ENCODE measurements around the gene DNM1.
A peak's percentile ranks its signal among the peaks of the same experiment; 100 is the strongest.
"Not testable (repeated sequence)": the region's sequence is repeated elsewhere in the genome, so short reads cannot be mapped to it uniquely, and the experiment has no call there.

The DNM1 gene

DNA sequence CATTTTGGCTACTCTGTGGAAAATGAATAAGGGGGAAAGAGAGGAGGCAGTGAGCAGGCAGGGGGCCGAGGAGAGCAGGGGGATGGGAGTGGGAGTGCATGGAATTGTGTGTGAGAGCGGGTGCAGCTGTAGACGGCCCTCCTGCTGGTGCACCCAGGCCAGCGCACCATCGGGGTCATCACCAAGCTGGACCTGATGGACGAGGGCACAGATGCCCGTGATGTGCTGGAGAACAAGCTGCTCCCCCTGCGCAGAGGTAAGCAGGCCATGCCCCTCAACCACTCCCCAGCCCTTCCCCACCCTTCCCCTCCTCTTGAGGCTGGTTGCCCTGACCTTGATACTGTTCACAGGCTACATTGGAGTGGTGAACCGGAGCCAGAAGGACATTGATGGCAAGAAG, 16.7 kb downstream of the DNM1 start:
- Mint-ChIP-seq H3K4me1 (peaks cover 13% of the 10 kb centered on the region), H3K36me3 (ENCODE audit: low read depth) (no peaks in the 10 kb centered on the region), H3K27me3 (peaks cover 2% of the 10 kb centered on the region), H3K4me3 (no peak overlapping the region), H3K9me3 (no peaks in the 10 kb centered on the region), H3K27ac (no peak overlapping the region)
- ATAC-seq (no peak), DNase-seq (no peak)

DNA sequence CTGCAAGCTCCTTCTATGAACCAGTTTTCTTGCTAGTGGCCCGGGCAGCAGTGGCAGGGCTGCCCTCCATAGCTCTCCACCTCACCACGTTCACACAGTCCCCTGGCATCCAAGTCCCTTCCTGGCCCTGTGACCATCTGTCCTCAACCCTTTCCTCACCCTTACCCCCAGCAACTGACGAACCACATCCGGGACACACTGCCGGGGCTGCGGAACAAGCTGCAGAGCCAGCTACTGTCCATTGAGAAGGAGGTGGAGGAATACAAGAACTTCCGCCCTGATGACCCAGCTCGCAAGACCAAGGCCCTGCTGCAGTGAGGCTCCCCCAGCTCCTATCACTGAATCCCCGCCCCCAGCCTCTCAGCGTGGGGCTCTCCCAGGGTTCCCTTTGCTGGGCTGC, 18.8 kb downstream of the DNM1 start:
- H3K9me3 Mint-ChIP-seq: no peaks in the 10 kb centered on the region
- H3K27me3 Mint-ChIP-seq: no peaks in the 10 kb centered on the region
- no peaks in the 10 kb centered on the region for H3K36me3 Mint-ChIP-seq (ENCODE audit: low read depth)
- H3K27ac Mint-ChIP-seq: no peak overlapping the region
- H3K4me3 Mint-ChIP-seq: no peak overlapping the region
- DNase-seq: no peak
- ATAC-seq: no peak
- H3K4me1 Mint-ChIP-seq: peaks cover 11% of the 10 kb centered on the region

DNA sequence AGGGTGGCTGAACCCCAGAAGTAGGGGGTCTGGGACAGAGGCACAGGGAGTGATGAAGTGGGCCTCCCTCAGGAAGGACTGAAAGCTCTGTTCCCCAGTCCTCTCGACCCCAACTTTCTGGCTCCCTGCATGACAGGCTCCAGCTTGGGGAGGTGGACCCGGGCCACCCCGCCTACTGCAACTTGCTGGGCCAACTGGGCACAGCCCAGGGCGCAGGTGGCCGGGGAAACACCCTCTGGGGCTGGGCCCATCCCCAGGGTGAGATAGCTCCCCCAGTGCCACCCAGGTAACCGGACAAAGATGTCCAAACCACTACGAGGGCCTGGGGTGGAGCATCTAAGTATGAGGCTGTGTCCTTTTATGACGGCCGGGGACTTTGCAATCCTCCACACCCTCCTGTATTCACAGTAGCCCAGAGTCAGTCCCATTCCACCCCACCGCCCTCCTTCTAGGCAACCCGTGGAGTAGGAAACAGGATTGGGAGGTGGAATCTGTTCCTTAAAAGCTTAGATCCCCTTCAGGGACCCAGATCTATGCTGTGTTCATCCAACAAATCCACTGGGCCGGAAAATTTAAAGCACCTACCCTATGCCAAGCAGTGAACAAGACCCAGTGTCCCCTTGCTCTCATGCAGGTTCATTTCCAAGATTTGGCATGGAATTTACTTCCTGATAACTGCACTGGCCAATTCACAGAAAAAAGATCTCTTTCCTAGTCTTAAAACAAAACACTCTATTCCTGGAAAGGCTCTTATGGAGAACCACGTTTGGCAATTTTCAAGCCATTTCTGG, 19.9 kb downstream of the DNM1 start:
- ATAC-seq (no peak), DNase-seq (no peak)
- Mint-ChIP-seq H3K4me3 (no peak overlapping the region), H3K9me3 (no peaks in the 10 kb centered on the region), H3K27me3 (no peaks in the 10 kb centered on the region), H3K36me3 (ENCODE audit: low read depth) (no peaks in the 10 kb centered on the region), H3K27ac (no peak overlapping the region), H3K4me1 (peaks cover 10% of the 10 kb centered on the region)

DNA sequence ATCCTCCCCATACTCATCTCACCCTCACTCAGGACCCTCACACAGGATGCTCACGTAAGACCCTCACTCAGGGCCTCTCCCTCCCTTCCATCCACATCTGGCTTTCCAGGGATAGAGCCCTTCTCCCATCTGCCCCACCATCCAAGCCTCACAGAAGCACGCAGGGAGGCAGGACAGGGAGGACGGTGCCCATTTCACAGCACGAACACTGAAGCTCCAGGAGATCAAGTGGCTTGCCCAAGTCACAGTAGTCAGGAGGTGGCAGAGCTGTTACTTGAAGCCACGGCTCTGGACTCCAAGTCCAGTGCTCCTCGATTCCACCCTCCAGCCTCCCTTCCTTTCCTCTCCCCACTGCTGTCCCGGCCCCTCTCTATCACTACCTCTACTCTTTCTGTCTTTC, 21.7 kb downstream of the DNM1 start:
- H3K36me3 Mint-ChIP-seq (ENCODE audit: low read depth): no peaks in the 10 kb centered on the region
- ATAC-seq (no peak), DNase-seq (no peak)
- peaks cover 2% of the 10 kb centered on the region for H3K27me3 Mint-ChIP-seq
- no peak overlapping the region for H3K27ac Mint-ChIP-seq
- H3K4me1 Mint-ChIP-seq: no peaks in the 10 kb centered on the region
- no peaks in the 10 kb centered on the region for H3K9me3 Mint-ChIP-seq
- no peak overlapping the region for H3K4me3 Mint-ChIP-seq

DNA sequence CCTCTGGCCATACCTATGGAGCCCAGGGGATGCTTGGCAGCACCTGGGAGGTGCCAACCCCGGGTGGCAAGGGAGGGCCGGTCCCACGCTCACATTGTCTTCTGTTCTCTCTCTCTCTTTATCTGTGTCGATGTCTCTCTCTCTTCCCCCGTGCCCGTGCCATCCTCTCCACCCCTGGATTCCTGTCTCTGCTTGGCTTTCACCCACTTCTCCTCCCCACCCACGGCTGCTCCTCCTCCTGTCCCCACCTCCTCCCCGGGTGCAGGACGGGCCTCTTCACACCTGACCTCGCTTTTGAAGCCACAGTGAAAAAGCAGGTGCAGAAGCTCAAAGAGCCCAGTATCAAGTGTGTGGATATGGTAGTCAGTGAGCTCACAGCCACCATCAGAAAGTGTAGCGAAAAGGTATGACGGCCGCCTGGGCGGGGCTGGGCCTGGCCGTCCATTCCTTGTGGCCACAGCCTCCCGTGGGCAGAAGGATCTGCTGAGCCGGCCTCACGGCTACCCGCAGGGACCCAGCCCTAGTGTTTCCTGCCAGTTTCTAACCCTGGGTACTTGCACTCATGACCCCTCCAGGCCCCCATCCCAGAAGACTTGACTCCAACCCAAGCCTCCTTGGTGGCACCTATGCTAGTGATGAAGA, 22.7 kb downstream of the DNM1 start:
- Mint-ChIP-seq H3K4me3 (no peak overlapping the region), H3K4me1 (no peaks in the 10 kb centered on the region), H3K27ac (no peak overlapping the region), H3K36me3 (ENCODE audit: low read depth) (no peaks in the 10 kb centered on the region), H3K27me3 (peaks cover 2% of the 10 kb centered on the region), H3K9me3 (no peaks in the 10 kb centered on the region)
- no peak for DNase-seq
- no peak for ATAC-seq

DNA sequence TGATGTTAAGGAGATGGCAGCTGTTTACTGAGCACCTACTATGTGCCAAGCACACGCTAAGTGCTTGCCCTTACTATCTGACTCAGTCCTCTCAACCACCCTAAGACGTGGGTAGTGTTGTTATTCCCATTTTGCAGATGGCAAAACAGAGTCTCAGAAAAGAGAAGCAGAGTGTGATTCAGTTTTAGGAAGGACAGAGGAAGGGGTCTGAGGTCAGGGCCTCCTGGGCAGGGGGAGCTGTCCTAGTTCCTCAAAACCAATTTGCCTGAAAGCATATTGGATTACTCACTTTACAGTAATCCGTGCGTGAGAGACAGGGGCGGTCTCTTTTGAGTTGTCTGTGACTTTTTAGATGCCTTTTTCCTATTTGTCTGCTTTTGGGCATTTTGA, 23.2 kb downstream of the DNM1 start:
- Mint-ChIP-seq H3K9me3 (no peaks in the 10 kb centered on the region), H3K36me3 (ENCODE audit: low read depth) (no peaks in the 10 kb centered on the region), H3K4me1 (no peaks in the 10 kb centered on the region), H3K27me3 (peaks cover 2% of the 10 kb centered on the region), H3K4me3 (no peak overlapping the region), H3K27ac (no peak overlapping the region)
- DNase-seq: no peak
- no peak for ATAC-seq

DNA sequence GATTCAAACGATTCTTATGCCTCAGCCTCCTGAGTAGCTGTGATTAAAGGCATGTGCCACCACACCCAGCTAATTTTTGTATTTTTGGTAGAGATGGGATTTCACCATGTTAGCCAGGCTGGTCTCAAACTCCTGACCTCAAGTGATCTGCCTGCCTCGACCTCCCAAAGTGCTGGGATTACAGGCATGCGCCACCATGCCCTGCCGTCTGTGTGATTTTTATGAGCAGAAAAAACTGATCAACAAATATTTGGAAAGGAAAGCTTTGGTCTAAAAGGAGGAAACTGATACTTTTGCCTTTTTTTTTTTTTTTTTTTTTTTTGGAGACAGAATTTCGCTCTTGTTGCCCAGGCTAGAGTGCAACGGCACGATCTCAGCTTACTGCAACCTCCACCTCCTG, 27.7 kb downstream of the DNM1 start:
- H3K4me1 Mint-ChIP-seq; H3K9me3 Mint-ChIP-seq; H3K27ac Mint-ChIP-seq; H3K36me3 Mint-ChIP-seq (ENCODE audit: low read depth); DNase-seq; ATAC-seq; H3K27me3 Mint-ChIP-seq; H3K4me3 Mint-ChIP-seq: not testable (repeated sequence)

DNA sequence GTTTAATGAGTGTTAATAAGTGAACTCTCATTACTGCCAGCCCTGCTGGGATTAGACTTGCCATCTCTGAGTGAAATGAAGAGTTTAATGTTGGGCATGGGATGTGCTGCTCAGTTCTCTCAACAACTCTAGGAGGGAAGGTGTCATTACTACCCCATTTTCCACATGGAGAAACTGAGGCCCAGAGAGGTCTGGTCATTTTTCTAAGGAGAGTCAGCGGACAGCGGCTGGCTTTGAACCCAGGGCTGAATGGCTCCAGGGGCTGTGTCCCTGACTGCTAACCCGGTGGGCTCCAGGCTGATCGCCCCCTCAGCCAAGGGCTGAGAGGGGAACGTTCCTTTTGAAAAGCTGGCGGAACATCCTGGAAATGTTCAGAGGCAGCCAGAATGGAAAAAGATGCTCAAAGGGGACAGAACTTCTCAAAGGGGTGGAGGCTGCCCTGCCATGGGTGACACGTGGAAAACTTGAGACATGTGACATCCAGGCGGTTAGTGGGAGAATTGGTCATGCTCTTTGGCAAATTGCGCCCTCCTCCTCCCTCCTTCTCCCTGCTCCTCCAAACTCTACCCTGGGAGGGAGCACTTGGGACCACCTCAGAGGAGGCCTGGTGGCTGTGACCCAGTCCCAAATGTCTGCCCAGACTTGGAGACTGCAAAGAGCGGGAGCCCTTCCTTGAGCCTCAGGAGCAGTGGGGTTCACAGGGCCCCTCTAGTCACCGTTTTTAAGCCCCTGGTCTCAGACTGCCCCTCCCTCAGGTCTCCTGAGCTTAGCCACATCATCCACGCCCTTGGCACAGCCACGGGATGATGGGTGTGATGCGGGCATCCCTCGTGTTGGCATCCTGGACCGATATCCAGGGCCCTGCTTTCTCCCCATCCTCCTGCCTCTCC, 28.7 kb downstream of the DNM1 start:
- Mint-ChIP-seq H3K27me3 (peaks cover 4% of the 10 kb centered on the region), H3K4me3 (no peak overlapping the region), H3K27ac (no peak overlapping the region), H3K9me3 (no peaks in the 10 kb centered on the region), H3K4me1 (peaks cover 7% of the 10 kb centered on the region), H3K36me3 (ENCODE audit: low read depth) (no peaks in the 10 kb centered on the region)
- ATAC-seq: peak; percentile 78
- peak; percentile 22 for DNase-seq

DNA sequence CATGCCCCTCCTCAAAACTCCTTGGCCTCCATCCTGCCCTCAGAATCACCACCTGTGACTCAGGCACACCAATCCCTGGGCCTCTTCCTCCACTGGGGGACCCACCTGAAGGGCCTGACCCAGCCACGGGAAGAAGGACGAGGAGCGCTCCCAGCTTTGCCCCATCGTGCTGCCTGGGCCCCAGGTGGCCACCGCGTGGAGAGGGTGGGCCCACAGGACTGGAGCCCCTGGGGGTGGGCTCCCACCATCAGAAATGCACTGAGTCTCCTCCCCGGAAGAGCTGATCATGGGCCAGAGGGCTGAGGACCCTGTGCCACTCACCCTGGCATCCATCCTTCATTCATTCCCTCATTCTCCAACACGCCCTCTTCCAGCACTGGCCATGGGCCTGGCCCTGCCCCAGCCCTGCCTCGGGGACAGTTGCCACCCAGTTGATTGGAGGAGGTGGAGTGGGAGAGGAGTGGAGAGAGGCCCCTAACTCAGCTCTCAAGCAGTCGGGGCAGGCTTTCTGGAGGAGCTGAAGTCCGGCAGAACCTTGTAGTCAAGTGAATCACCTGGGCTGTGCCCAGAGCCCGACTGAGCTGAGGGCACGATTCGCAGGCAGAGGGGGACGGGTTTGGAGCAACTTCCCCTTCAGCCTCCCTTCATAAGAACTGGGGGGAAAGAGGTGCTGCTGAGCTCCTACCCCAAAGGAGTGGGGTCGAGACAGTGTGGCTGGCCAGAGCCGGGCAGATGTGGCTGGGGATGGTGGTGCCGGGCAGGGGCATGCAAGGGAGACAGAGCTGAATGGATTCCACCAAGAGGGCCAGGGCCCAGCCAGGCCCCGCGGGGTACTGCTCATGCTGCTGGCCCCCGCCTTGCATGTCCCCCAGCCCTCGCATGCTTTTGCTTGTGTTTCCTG, 29.6 kb downstream of the DNM1 start:
- Mint-ChIP-seq H3K9me3 (no peaks in the 10 kb centered on the region), H3K36me3 (ENCODE audit: low read depth) (no peaks in the 10 kb centered on the region), H3K27ac (no peak overlapping the region), H3K4me3 (no peak overlapping the region), H3K4me1 (peaks cover 7% of the 10 kb centered on the region), H3K27me3 (peaks cover 4% of the 10 kb centered on the region)
- ATAC-seq (no peak), DNase-seq (no peak)

DNA sequence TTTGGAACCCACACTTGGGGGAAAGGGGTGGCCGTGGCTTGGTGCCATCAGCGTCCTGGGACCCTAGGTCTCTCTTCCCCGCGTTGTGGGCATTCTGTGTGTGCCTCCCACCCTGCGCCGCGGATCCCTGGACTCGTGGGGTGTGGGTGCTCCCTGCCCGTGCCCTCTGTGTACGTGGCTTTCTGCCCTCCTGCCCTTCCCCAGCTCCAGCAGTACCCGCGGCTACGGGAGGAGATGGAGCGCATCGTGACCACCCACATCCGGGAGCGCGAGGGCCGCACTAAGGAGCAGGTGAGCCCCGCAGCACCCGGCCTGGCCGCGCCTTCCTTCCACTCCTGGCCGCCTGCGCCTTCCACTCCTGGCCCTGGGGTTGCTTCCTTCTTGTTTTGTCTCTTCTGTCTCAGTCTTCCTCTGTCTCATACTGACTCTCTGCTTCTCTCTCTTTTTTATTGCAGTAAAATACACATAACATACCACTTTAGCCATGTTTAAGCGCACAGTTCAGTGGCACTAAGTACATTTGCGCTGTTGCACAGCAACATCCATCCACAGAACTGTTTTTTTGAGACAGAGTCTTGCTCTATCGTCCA, 30.7 kb downstream of the DNM1 start:
- no peak overlapping the region for H3K4me3 Mint-ChIP-seq
- H3K4me1 Mint-ChIP-seq: peaks cover 7% of the 10 kb centered on the region
- peaks cover 4% of the 10 kb centered on the region for H3K27me3 Mint-ChIP-seq
- no peaks in the 10 kb centered on the region for H3K36me3 Mint-ChIP-seq (ENCODE audit: low read depth)
- ATAC-seq (no peak), DNase-seq (no peak)
- no peaks in the 10 kb centered on the region for H3K9me3 Mint-ChIP-seq
- H3K27ac Mint-ChIP-seq: no peak overlapping the region

DNA sequence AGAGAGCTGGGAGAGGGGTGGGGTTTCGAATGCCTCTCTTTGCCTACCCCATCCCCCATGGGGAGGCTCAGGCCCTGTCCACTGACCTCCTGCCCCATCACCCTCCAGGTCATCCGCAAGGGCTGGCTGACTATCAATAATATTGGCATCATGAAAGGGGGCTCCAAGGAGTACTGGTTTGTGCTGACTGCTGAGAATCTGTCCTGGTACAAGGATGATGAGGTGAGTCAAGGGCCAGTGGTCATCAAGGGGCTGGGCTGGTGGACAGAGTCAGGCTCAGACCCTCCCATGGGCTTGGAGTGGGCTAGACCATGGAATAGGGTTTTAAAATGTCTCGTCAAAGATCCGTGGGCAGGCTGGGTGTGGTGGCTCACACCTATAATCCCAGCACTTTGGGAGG, 38.9 kb downstream of the DNM1 start:
- peaks cover 15% of the 10 kb centered on the region for H3K27me3 Mint-ChIP-seq

DNA sequence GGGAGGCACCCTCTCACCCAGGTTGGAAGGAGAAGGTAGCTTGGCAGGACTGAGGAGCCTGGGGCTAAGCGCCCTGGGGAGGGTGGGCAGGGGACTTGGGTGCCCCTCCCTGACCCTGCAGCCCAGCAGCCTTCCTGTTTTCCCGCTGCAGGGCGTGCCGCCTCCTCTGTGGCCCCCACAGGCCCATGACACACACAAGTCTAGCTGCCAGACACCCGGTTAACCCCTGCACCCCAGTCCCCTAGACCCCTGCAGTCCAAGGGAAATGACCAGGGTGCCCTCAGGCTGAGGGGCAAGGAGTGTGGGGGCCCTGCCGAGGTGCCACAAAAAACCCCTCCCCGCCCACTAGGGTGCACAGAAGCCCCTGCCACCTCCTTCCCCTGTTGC, 39.6 kb downstream of the DNM1 start:
- Mint-ChIP-seq H3K27me3 (peaks cover 15% of the 10 kb centered on the region), H3K4me3 (no peak overlapping the region), H3K27ac (no peak overlapping the region), H3K4me1 (peaks cover 12% of the 10 kb centered on the region), H3K9me3 (no peaks in the 10 kb centered on the region), H3K36me3 (ENCODE audit: low read depth) (no peaks in the 10 kb centered on the region)
- DNase-seq (no peak), ATAC-seq (no peak)

More for the DNA sequence above, 38.9 kb downstream of the DNM1 start:
- Mint-ChIP-seq H3K9me3 (no peaks in the 10 kb centered on the region), H3K27ac (no peak overlapping the region), H3K4me3 (no peak overlapping the region), H3K4me1 (peaks cover 12% of the 10 kb centered on the region), H3K36me3 (ENCODE audit: low read depth) (no peaks in the 10 kb centered on the region)
- ATAC-seq: no peak
- no peak for DNase-seq

DNA sequence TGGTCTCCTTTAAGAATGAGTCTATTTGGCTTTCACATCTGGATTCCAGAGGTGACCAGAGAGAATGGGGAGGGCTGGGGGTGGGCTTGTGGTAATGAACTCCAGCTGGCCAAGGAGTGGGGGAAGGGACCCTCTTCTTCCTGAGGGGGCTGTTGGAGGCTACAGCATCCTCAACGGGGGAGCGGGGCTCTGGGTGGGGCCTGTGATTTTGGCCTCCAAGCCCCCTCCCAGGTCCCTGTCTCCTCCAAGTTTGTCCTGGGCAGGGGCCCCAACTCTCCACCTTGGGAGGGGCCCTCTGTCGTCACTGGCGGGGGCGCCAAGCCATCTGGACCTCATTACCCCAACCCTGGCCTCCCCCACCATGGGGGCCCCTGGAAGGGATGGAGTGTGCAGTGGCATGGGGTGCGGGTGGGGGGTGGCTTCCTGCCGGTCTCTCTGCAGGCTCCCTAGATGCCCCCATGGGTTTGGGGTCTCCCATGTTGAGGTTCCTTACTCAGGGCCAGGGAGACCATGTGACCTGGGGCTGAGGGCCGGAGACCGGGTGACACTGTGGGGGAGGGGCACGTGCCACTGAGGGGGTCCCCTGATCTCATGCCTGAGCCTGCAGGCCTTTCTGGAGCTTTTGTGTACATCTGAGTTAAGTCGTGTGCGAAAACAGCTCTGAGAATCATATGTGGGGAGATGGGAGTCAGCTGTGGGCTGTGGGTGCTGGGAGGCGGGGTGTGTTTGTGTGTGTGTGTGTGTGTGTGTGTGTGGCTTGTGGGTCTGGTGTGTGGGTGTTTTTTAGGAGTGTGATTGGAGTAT, 40.2 kb downstream of the DNM1 start:
- H3K9me3 Mint-ChIP-seq: no peaks in the 10 kb centered on the region
- H3K27me3 Mint-ChIP-seq: peaks cover 15% of the 10 kb centered on the region
- no peak overlapping the region for H3K4me3 Mint-ChIP-seq
- H3K4me1 Mint-ChIP-seq: peaks cover 12% of the 10 kb centered on the region
- ATAC-seq: no peak
- DNase-seq: no peak
- H3K36me3 Mint-ChIP-seq (ENCODE audit: low read depth): no peaks in the 10 kb centered on the region
- peak overlapping the region; percentile 0 for H3K27ac Mint-ChIP-seq

Measured in activated naive CD8-positive, alpha-beta T cell treated with anti-CD3 and anti-CD28 coated beads, Interleukin-2, amount 50 U/mL, for 24 hours (primary cell).